Gastroesophageal sphincter (tissue), 3 donors: Measurements from ENCODE around the gene CHIC2.

ENCODE experiments used
- CTCF ChIP-seq, 4 experiments: fragments of 200-600 bp in 2 of 4; fragments of 450-650 bp in 2 of 4; sonication (generic) in 1 of 4; IDR thresholded peaks; one replicate each; pipeline ENCODE4 v1.5.1; 2017 to 2019; ENCODE audit warnings: antibody characterized with exemption in 4 of 4, mild to moderate bottlenecking in 2 of 4, moderate library complexity in 2 of 4
- POLR2A ChIP-seq, 2 donors: fragments of 450-650 bp; IDR thresholded peaks; one replicate each; pipeline ENCODE4 v1.6.1; 2017; ENCODE audit warnings: antibody characterized with exemption in 2 of 2, mild to moderate bottlenecking in 2 of 2, moderate library complexity in 1 of 2
- POLR2AphosphoS5 ChIP-seq: sonication (generic); formaldehyde crosslinking; IDR thresholded peaks from one replicate; pipeline ENCODE4 v1.6.1; 2017; ENCODE audit warnings: antibody characterized with exemption

- TF ChIP-seq POLR2A (IDR thresholded peaks at IDR 0.05) (no peak), CTCF (IDR thresholded peaks at IDR 0.05) (no peak), POLR2AphosphoS5 (no peak)
These were observed 38.8 kb downstream of the CHIC2 start for GRCh38 chr4:54025582-54025981.
